HG03064 (cell line): ENCODE data around the gene TNFAIP8.
A peak's percentile ranks its signal among the peaks of the same experiment; 100 is the strongest.

Source experiments
- ATAC-seq: cut with Tn5 transposase; IDR thresholded peaks from one replicate; pipeline ENCODE4 v1.9.1; 2021; ENCODE audit warnings: low read depth; ENCODE audit not compliant: unreplicated experiment

The TNFAIP8 gene

DNA sequence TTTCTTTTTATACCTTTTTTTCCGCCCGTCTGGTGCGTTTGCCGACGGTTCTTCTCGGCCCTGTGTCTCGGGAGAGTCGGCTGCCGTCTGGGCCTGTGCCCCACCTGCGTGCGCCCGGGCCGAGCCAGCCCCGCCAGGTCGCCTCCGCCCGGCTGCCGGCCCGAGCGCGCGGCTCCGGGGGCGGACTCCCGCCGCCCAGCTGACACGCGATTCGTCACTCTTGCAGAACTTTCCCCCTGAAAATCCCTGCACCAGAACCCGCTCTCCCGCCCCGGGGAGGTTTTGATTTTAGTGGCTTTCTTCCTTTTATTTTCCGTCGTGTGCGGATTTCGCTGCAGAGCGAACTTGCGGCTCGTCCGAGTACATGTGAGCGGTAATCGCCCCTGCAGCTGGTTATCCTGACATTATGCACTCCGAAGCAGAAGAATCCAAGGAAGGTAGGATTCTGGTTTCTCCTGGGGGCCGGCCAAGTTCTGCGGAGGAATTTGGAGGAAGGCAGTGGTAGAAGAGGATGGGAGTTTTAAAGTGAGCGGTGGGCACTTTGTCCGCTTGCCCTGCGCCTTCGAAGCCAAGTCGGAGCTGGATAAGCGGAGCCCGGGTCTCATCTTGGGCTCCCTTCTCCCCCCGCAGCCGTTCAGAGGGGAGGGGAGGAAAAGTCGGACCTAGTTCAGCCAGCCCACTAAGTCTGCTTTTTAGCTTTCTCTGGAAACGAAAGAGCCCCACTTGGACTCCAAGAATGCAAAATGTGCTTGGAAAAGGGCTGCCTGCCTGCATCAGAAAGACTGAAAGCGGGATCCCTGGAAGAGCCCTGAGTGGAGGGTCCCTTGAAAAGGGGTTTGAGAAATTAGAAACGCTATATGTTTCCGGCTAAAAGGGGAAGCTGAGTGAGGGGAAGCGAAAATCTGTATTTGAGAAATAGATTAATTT is at the start of gene TNFAIP8:
TSS of gene TNFAIP8 (plus strand) at position 335 of the 927 bp plus-strand sequence. CDS start at position 407, 72 bp downstream.
- peak; percentile 43 for ATAC-seq

- no peak for ATAC-seq
Measured at GRCh38 chr5:119307170-119307569, 48.6 kb upstream of the TNFAIP8 start.

- peak; percentile 12 for ATAC-seq
Measured at GRCh38 chr5:119309326-119309725, 46.5 kb upstream of the TNFAIP8 start.

DNA sequence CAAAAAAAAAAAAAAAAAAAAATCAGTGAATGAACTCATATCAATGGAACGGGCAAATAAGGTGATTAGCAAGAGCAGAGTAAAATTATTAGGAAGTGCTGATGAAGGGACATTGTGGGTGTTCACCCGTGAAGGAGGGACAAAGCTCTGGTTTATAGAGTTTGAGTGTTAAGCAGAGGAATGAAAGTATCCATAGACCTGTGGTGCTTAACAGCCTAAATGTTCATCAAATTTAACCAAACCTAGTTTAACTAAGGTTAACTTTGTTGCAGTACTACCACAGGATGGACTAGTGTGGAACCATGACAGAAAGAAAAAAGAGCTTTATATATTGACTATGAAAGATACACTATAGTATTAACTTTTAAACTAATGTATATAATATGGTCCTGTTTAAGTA is 44.1 kb upstream of the TNFAIP8 start:
- no peak for ATAC-seq

- no peak for ATAC-seq
Measured at GRCh38 chr5:119312403-119312802, 43.4 kb upstream of the TNFAIP8 start.

- no peak for ATAC-seq
Measured at GRCh38 chr5:119313197-119313596, 42.6 kb upstream of the TNFAIP8 start.

DNA sequence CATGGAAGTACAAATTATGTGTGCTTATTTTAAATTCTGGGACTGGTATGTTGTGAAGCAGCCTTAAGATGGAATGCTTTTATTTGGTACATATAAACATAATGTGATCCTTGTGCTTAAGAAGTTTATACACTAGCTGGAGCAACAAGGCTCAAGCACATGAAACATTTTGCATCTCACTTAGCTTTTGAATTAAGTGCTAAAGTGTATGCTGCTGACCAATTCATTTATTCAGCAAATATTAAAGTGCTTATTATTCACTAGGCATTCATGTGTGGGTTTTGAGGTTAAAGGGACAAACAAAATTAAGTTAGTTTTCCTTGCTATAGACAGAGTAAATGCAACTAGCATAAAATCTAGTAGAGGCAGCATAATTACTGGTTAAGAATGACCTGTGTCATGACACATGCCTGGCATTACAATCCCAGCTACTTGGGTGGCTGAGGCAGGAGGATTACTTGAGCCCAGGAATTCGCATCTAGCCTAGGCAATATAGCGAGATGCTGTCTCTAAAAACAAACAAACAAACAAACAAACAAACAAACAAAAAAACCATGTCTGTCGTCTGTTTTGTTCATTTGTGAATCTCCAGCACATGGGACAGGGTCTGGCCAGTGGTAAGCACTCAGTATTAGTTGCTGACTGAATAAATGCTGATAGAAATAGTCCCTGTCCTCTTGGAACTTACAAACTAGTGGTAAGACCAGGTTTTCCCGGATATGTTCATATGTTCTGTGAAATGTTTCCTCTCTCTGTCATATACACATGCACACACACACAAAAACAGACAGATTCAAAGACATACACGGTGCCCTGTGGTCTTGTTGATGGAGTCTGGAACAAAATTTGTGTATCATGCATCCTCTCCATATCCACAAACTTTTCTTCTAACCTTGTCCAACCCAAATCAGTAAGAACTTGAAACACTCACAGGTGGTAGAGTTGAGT is 41.9 kb upstream of the TNFAIP8 start:
- no peak for ATAC-seq

DNA sequence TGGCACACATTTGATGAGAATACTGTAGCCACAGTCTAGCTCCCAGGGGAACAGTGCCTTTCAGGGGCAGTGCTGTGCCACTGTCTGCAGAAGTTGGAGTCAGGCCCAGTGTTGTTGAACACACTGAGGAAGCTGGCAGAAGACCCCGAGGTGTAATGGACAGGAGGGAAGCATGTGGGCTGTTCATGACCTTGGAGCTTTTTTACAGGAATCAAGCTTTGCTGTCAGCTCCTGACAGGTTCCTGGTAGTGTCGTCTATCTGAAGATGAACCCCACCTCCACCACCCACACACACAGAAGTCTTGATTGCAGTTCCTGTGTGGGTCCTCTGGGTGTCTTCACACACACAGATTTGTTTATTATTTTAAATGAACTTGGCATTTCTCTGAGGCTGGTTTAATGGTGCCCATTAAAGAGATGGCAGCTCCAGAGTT is 40.3 kb upstream of the TNFAIP8 start:
- ATAC-seq, result peak; percentile 77

GRCh38 chr5:119316086-119316485 is 39.7 kb upstream of the TNFAIP8 start:
- ATAC-seq, result no peak

DNA sequence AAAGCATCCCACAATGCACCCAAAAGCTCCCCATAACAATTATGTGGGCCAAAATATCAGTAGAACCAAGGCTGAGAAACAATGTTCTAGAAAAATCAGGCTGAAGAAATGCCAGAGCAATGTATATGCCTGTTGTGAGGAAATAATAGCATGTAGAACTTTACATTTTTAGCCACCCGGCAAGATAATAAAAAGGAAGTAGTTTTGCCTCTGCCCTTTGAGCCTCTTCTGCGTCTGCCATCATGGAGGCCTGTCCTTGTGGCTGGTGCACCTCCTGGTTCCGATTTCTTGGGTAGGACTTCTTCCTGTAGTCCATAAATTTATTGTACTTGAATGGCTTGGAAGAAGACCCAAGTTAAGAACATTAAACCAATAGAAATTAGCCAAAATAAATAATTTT is 38.9 kb upstream of the TNFAIP8 start:
- no peak for ATAC-seq

DNA sequence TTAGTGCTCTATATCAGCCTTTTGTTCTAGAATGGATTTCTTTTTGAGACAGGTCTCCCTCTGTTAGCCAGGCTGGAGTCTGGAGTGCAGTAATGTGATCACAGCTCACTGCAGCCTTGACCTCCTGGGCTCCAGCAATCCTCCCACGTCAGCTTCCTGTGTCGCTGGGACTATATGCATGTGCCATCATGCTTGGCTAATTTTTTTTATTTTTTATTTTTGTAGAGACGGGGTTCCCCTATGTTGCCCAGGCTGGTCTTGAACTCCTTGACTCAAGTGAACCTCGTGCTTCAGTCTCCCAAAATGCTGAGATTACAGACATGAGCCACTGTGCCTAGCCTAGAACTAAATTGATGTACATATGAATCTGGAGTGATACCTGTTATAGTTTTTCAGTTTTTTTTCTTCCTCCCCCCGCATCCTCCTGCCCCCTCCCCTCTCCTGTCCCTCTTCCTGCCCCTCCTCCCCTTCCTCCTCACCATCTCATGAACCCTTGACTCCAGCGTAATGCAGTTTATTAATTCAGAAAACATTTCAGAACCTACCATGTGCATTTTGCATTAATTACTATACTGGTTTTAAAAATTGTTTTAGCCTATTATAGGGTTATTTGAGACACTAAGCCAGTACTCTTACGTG is 37.4 kb upstream of the TNFAIP8 start:
- ATAC-seq, result no peak

DNA sequence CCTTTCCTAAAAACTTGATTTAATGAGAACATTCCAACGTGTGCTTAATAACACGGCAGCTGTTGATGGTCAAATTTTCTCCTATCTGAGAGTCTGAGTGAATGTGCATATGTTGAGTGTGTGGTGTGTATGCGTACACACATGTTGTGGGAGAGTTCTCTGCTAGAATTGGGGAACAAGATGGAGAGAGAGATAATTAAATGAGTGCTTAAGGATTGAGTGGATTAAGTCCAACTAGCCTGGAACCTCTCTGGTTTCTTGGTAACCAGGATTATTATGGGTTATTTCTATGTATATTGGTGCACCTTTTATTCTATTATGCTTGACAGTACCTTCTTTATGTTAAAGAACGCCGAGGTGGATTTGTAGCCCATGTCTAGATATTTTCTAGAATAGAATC is 36.4 kb upstream of the TNFAIP8 start:
- ATAC-seq, result no peak

GRCh38 chr5:119319890-119320289 is 35.9 kb upstream of the TNFAIP8 start:
- no peak for ATAC-seq

DNA sequence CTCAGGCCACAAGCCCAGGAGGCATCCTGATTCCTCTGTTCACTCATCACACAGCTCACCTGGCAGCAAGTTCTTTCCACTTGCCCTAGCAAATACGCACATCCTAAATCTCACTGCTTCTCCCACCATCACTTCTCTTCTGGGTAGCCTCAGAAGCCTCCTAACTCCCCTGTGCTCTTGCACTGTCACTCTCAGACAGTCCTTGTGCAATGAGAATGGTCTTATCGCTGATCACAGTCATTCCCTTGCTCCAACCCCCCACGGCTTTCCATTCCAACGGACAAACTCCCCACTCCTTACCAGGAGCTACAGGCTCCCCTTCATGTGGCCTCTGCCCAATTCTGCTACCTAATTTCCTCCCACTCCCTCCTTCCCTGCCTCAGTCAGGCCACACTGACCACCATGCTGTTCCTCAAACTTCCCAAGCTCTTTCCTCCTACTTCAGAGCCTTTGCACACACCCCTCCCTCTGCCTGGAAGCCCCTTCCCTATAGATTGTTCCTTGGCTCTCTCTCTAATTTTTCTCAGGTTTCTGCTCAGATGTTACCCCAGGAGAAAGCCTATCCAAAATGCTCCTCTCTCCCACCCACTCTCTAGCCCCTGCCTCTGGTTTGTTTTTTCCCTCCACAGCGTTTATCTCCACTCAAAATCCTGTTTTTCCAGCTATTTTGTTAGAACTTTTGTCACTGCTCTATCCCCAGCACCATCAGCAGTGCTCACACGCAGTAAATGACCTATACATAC is 34.1 kb upstream of the TNFAIP8 start:
- ATAC-seq, result no peak

GRCh38 chr5:119322312-119322947 is 33.4 kb upstream of the TNFAIP8 start:
- ATAC-seq, result no peak

- ATAC-seq, result no peak
Measured at GRCh38 chr5:119322948-119323537, 32.8 kb upstream of the TNFAIP8 start.

DNA sequence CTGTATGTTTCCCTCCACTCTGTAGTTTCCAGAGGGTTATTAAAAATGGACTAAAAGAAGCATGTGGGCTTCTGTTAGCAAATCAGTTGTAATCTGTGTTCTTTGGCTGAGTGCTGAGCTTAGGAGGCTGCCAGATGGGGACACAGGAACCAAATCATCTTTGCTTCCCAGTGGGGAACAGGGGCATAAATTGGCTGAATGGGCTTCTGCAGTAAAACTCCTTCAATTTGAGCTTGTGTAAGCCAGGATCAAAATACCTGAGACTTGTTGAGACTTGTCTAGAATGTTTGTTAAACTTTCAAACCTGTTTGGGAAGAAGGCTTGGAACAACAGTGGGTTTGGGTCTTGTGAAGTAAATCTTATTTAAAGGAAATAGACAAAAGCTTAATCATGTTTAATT is 32.2 kb upstream of the TNFAIP8 start:
- ATAC-seq, result no peak

DNA sequence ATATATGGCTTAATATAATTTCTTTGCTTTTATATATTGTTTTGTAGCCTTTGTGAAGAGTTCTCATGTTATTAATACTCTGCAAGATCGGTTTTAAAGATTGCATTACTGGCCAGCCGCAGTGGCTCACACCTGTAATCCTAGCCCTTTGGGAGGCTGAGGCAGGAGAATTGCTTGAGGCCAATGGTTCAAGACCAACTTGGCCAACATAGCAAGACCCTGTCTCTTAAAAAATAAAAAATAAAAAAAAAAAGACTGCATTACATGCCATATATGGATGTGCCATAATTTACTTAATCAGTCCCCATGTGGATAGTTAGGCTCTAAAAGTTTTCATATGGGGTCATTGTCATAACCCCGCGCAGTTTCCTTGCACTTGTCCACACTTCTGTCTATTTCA is 31.0 kb upstream of the TNFAIP8 start:
- no peak for ATAC-seq

GRCh38 chr5:119327018-119327417 is 28.8 kb upstream of the TNFAIP8 start:
- no peak for ATAC-seq
